Neuronal stem cell (in vitro differentiated cells): ENCODE measurements around the gene LTBP2.

Experiments
- DNase-seq: peaks from one replicate; pipeline ENCODE4 v3.0.0-alpha.2; 2013; ENCODE audit warnings: low spot score
- H2AFZ ChIP-seq: one replicate; pipeline ENCODE4 v1.6.1; 2013; ENCODE audit warnings: mild to moderate bottlenecking, low read length, inconsistent platforms
- H2AK5ac ChIP-seq: 2 replicates; pipeline ENCODE4 v1.6.1; 2013; ENCODE audit warnings: low read depth, mild to moderate bottlenecking, inconsistent platforms, low read length, moderate library complexity, mixed read lengths
- H2BK120ac ChIP-seq: 2 replicates; pipeline ENCODE4 v1.6.1; 2013; ENCODE audit warnings: low read depth, mild to moderate bottlenecking, inconsistent platforms, low read length, moderate library complexity, mixed read lengths
- H2BK12ac ChIP-seq: one replicate; pipeline ENCODE4 v1.6.1; 2013; ENCODE audit warnings: low read length, inconsistent platforms
- H2BK15ac ChIP-seq: 2 replicates; pipeline ENCODE4 v1.6.1; 2013; ENCODE audit warnings: mild to moderate bottlenecking, low read length, inconsistent platforms, mixed read lengths
- H2BK5ac ChIP-seq: one replicate; pipeline ENCODE4 v1.6.1; 2013; ENCODE audit warnings: inconsistent platforms, mild to moderate bottlenecking, low read length, moderate library complexity
- H3K14ac ChIP-seq: one replicate; pipeline ENCODE4 v1.6.1; 2013; ENCODE audit warnings: low read length, inconsistent platforms
- H3K18ac ChIP-seq: 2 replicates; pipeline ENCODE4 v1.6.1; 2013; ENCODE audit warnings: low read length, inconsistent platforms
- H3K23ac ChIP-seq: 2 replicates; pipeline ENCODE4 v1.6.1; 2013; ENCODE audit warnings: low read depth, mild to moderate bottlenecking, mixed read lengths, low read length, inconsistent platforms; ENCODE audit not compliant: poor library complexity
- H3K27ac ChIP-seq: replicated peaks from 3 replicates; pipeline ENCODE4 v1.5.1; 2013; ENCODE audit warnings: low read length, inconsistent platforms
- H3K27me3 ChIP-seq, 3 experiments: 2 replicates each; pipeline ENCODE4 v1.6.1; 2013; ENCODE audit warnings: low read length in 3 of 3, mild to moderate bottlenecking in 2 of 3, inconsistent platforms in 1 of 3, low read depth in 1 of 3, mixed read lengths in 1 of 3, moderate library complexity in 1 of 3; ENCODE audit not compliant: control insufficient read depth in 3 of 3, insufficient read depth in 3 of 3
- H3K36me3 ChIP-seq, 2 donors: replicated peaks in 1 of 2; 2 replicates each; pipeline ENCODE4 v1.6.1; 2013; ENCODE audit warnings: low read length in 2 of 2; ENCODE audit not compliant: control insufficient read depth in 2 of 2, insufficient read depth in 2 of 2
- H3K4ac ChIP-seq: 2 replicates; pipeline ENCODE4 v1.6.1; 2013; ENCODE audit warnings: inconsistent platforms, mild to moderate bottlenecking, low read length, moderate library complexity
- H3K4me1 ChIP-seq, 2 donors: 1 replicate in 1 of 2; 2 replicates in 1 of 2; pipeline ENCODE4 v1.6.1; 2013; ENCODE audit warnings: low read length in 2 of 2, low read depth in 1 of 2; ENCODE audit not compliant: control insufficient read depth in 2 of 2, insufficient read depth in 1 of 2
- H3K4me2 ChIP-seq: one replicate; pipeline ENCODE4 v1.6.1; 2013; ENCODE audit warnings: mild to moderate bottlenecking, low read length, inconsistent platforms; ENCODE audit not compliant: insufficient read depth, poor library complexity, severe bottlenecking
- H3K4me3 ChIP-seq, 2 donors: 2 replicates each; pipeline ENCODE4 v1.5.1; 2013; ENCODE audit warnings: low read length in 2 of 2, mild to moderate bottlenecking in 2 of 2, inconsistent platforms in 1 of 2, moderate library complexity in 1 of 2
- H3K79me1 ChIP-seq: one replicate; pipeline ENCODE4 v1.6.1; 2013; ENCODE audit warnings: low read depth, mild to moderate bottlenecking, inconsistent platforms, low read length, moderate library complexity
- H3K9ac ChIP-seq: one replicate; pipeline ENCODE4 v1.6.1; 2013; ENCODE audit warnings: mild to moderate bottlenecking, low read depth, low read length, inconsistent platforms; ENCODE audit not compliant: poor library complexity
- H3K9me3 ChIP-seq, 2 donors: replicated peaks in 1 of 2; 2 replicates each; pipeline versions ENCODE3 to v1.6.1; 2013; ENCODE audit warnings: low read length in 2 of 2, mild to moderate bottlenecking in 2 of 2, inconsistent platforms in 1 of 2, low read depth in 1 of 2, mixed read lengths in 1 of 2, moderate library complexity in 1 of 2; ENCODE audit not compliant: control insufficient read depth in 2 of 2, insufficient read depth in 1 of 2
- H4K8ac ChIP-seq: one replicate; pipeline ENCODE4 v1.6.1; 2013; ENCODE audit warnings: low read depth, mild to moderate bottlenecking, inconsistent platforms, low read length, moderate library complexity
- H4K91ac ChIP-seq: one replicate; pipeline ENCODE4 v1.6.1; 2013; ENCODE audit warnings: low read length, low read depth, mild to moderate bottlenecking, inconsistent platforms; ENCODE audit not compliant: poor library complexity
- WGBS, 2 donors: extraction: QIAGEN DNeasy Blood & Tissue Kit; methylation state at CpG; one replicate each; pipeline ENCODE4 v1.1.7; 2013; ENCODE audit warnings: missing lambda C conversion rate in 2 of 2, mixed read lengths in 1 of 2; ENCODE audit not compliant: insufficient read length in 2 of 2, insufficient replicate concordance in 1 of 2; ENCODE audit errors: extremely low coverage in 2 of 2; 5-methylcytosine and 5-hydroxymethylcytosine counted together

The LTBP2 gene

GRCh38 chr14:74535756-74536325 is 76.2 kb downstream of the LTBP2 start:
- H3K9ac ChIP-seq: no peak overlapping the region
- peak overlapping the region; percentile 40 for H2AK5ac ChIP-seq
- no peak overlapping the region for H2BK120ac ChIP-seq
- no peak overlapping the region for H3K4ac ChIP-seq
- peak overlapping the region; percentile 65 for H3K18ac ChIP-seq
- no CpG with 5 or more reads among the region's 10 CpGs for WGBS, 2 donors
- peaks cover 0 to 21% (median 0%) of the 10 kb centered on the region in 3 experiments for H3K27me3 ChIP-seq
- peak overlapping the region; percentile 53 for H2AFZ ChIP-seq
- no peak overlapping the region for H4K8ac ChIP-seq
- no peak overlapping the region for H3K27ac ChIP-seq
- no peak overlapping the region for H3K23ac ChIP-seq
- H4K91ac ChIP-seq: no peak overlapping the region
- no peak overlapping the region for H2BK12ac ChIP-seq
- no peak overlapping the region for H2BK15ac ChIP-seq
- peaks cover 4 to 5% of the 10 kb centered on the region in 2 donors for H3K4me1 ChIP-seq
- no peaks in the 10 kb centered on the region for H3K79me1 ChIP-seq
- DNase-seq: no peak
- H3K36me3 ChIP-seq: no peaks in the 10 kb centered on the region
- H3K9me3 ChIP-seq: no peaks in the 10 kb centered on the region
- H2BK5ac ChIP-seq: no peak overlapping the region
- H3K4me3 ChIP-seq: no peak overlapping the region
- no peak overlapping the region for H3K14ac ChIP-seq
- H3K4me2 ChIP-seq: no peak overlapping the region

DNA sequence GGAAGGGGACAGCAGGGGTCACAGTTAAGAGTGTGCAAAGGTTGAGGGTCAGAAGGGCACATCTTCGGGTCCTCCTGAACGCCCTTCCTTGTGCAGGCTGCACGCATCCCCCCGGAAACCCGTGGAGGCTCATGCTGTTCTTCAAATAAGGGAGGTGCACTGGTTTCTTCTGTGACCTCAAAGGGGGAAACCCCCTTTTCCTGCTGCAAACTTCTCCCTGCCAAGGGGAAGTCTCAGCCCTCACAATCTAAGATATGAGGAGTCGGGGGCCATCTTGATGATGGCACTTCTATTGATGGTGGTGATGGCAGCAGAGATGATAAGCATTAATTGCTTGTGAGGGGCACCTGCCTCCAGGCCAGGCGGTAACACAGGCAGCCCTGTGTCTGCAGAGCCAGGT is 78.5 kb downstream of the LTBP2 start:
- no peak overlapping the region for H3K18ac ChIP-seq
- no peak overlapping the region for H3K4me3 ChIP-seq
- H3K4me2 ChIP-seq: no peak overlapping the region
- no peak overlapping the region for H2BK12ac ChIP-seq
- H3K9ac ChIP-seq: no peak overlapping the region
- no peak overlapping the region for H3K4ac ChIP-seq
- H4K8ac ChIP-seq: no peak overlapping the region
- H4K91ac ChIP-seq: no peak overlapping the region
- no peak overlapping the region for H2AFZ ChIP-seq
- no peaks in the 10 kb centered on the region for H3K9me3 ChIP-seq
- H2BK15ac ChIP-seq: no peak overlapping the region
- peaks cover 0 to 21% (median 0%) of the 10 kb centered on the region in 3 experiments for H3K27me3 ChIP-seq
- no CpG with 5 or more reads among the region's 7 CpGs for WGBS, 2 donors
- no peak overlapping the region for H3K23ac ChIP-seq
- DNase-seq: no peak
- no peak overlapping the region for H3K14ac ChIP-seq
- H3K36me3 ChIP-seq: no peaks in the 10 kb centered on the region
- peaks cover 4 to 5% of the 10 kb centered on the region in 2 donors for H3K4me1 ChIP-seq
- no peak overlapping the region for H2BK120ac ChIP-seq
- H2BK5ac ChIP-seq: no peak overlapping the region
- H2AK5ac ChIP-seq: no peak overlapping the region
- no peaks in the 10 kb centered on the region for H3K79me1 ChIP-seq
- no peak overlapping the region for H3K27ac ChIP-seq

DNA sequence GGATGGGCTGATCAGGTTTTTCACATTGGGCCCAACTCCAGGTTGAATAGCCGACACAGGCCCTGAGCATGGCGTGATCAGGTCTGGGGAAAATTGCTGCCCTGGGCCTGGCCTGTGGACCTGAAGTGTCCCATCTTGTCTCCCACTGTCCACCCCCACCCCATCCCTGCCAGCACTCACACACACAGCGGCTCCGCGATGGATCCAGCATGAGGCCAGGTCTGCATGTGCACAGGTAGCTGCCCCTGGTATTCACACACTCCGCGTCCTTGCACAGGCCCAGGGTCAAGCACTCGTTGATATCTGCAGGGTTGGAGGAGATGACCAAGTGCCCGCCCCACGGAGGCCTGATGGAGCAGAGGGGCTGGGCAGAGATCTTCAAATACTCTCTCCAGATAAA is 79.8 kb downstream of the LTBP2 start:
- H3K4me1 ChIP-seq: peaks cover 4 to 5% of the 10 kb centered on the region in 2 donors
- H2BK12ac ChIP-seq: no peak overlapping the region
- no peaks in the 10 kb centered on the region for H3K36me3 ChIP-seq
- H3K79me1 ChIP-seq: no peaks in the 10 kb centered on the region
- peak overlapping the region; percentile 38 for H3K18ac ChIP-seq
- no peak overlapping the region for H3K27ac ChIP-seq
- H3K4ac ChIP-seq: no peak overlapping the region
- H4K91ac ChIP-seq: no peak overlapping the region
- peak overlapping the region; percentile 87 for H3K23ac ChIP-seq
- H2AK5ac ChIP-seq: peak overlapping the region; percentile 65
- no peak overlapping the region for H3K4me2 ChIP-seq
- H2BK5ac ChIP-seq: peak overlapping the region; percentile 10
- peak overlapping the region; percentile 84 for H2AFZ ChIP-seq
- no peak overlapping the region for H3K4me3 ChIP-seq
- H2BK120ac ChIP-seq: peak overlapping the region; percentile 19
- H3K27me3 ChIP-seq: peaks cover 0 to 26% (median 0%) of the 10 kb centered on the region in 3 experiments
- no peak for DNase-seq
- peak overlapping the region; percentile 61 for H2BK15ac ChIP-seq
- no peak overlapping the region for H3K14ac ChIP-seq
- no peak overlapping the region for H4K8ac ChIP-seq
- peak overlapping the region; percentile 24 for H3K9ac ChIP-seq
- no peaks in the 10 kb centered on the region for H3K9me3 ChIP-seq
- WGBS, 2 donors: no CpG with 5 or more reads among the region's 10 CpGs

DNA sequence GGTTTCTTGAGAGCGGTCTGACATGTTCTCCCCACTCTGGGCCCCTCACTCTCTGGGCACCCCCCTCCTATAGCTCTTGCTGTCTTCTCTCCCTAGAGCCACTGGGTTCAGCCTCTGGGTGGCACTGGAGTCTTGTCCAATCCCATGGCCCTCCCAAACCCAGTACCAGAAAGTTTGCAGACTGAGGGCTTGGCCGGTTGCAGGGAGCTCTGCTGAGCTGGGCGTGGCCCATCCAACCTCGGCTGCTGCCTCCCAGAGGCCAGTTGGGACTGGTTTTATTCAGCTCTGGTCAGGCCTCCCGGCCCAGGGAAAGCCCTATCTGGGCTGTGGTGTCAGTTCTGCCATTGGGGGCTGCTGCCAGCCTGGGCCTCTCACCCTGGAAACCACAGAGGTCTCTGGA is 80.6 kb downstream of the LTBP2 start:
- WGBS, 2 donors: no CpG with 5 or more reads among the region's 5 CpGs
- no peak for DNase-seq
- H2AK5ac ChIP-seq: peak overlapping the region; percentile 71

More for the DNA sequence above, 80.6 kb downstream of the LTBP2 start:
- Histone ChIP-seq H2BK5ac (peak overlapping the region; percentile 10), H3K4me1 (peaks cover 4 to 5% of the 10 kb centered on the region in 2 donors), H3K9me3 (no peaks in the 10 kb centered on the region), H3K14ac (no peak overlapping the region), H2AFZ (peak overlapping the region; percentile 84), H3K79me1 (no peaks in the 10 kb centered on the region), H2BK120ac (no peak overlapping the region), H3K27me3 (peaks cover 0 to 26% (median 0%) of the 10 kb centered on the region in 3 experiments), H4K8ac (no peak overlapping the region), H4K91ac (no peak overlapping the region), H3K9ac (peak overlapping the region; percentile 38), H3K27ac (no peak overlapping the region), H3K18ac (no peak overlapping the region), H3K23ac (no peak overlapping the region), H2BK12ac (no peak overlapping the region), H3K4me3 (peak overlapping the region in 1 of 2 donors; percentile 34), H3K4me2 (no peak overlapping the region), H3K36me3 (no peaks in the 10 kb centered on the region), H2BK15ac (no peak overlapping the region), H3K4ac (no peak overlapping the region)
